ENCODE results near the gene IGFBP4.

DNA sequence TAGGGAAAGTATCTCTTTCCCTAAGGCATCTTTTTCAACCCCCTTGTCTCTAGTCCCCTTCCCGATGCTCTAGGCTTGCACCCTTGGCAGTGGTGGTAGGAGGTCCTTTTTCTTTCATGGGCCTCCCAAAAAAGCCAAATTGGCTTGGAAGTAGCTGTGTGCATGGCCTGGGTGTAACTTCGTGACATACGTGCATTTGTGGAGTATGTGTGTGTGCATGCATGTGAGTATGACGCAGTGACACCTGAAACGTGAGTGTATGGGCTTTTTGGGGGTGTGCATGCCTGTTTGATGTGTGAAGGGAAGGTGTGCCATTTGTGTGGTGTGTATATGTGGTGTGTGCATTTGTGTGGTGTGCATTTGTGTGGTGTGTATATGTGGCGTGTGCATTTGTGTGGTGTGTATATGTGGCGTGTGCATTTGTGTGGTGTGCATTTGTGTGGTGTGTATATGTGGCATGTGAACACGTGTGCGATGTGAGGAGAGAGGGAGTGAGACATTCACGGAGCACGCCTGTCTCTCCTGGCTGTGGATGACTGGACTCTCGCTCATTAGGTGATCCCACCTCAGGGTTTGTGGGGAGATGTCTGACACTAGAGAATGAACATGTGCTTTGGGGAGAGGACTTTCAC lies 15.7 kb downstream of the IGFBP4 start:
- TF ChIP-seq, protein P1, sequence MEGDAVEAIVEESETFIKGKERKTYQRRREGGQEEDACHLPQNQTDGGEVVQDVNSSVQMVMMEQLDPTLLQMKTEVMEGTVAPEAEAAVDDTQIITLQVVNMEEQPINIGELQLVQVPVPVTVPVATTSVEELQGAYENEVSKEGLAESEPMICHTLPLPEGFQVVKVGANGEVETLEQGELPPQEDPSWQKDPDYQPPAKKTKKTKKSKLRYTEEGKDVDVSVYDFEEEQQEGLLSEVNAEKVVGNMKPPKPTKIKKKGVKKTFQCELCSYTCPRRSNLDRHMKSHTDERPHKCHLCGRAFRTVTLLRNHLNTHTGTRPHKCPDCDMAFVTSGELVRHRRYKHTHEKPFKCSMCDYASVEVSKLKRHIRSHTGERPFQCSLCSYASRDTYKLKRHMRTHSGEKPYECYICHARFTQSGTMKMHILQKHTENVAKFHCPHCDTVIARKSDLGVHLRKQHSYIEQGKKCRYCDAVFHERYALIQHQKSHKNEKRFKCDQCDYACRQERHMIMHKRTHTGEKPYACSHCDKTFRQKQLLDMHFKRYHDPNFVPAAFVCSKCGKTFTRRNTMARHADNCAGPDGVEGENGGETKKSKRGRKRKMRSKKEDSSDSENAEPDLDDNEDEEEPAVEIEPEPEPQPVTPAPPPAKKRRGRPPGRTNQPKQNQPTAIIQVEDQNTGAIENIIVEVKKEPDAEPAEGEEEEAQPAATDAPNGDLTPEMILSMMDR (IDR thresholded peaks at IDR 0.05) = no peak
- TF ChIP-seq POLR2A (IDR thresholded peaks at IDR 0.05) = no peak

Data from testis (tissue), 2 donors.